GM12878 (cell line): ENCODE data around the gene TMEM186. TPM values are rescaled to one million over a fixed set of nuclear protein-coding genes. Genes with fewer than 3 reads are reported as not detected.

Experiments used
- ATAC-seq: fragments of 200-7000 bp; cut with Tn5 transposase; 3 replicates; pipeline ENCODE4 v1.9.1; 2020; ENCODE audit warnings: mild to moderate bottlenecking, moderate library complexity
- BruUV-seq: library from RNA; stranded (reverse); fragments of 400-500 nt; replicated peaks from 2 replicates; lab custom pipeline; 2021; lab: Mats Ljungman, UMichigan
- CTCF ChIA-PET: fragments of 300-600 bp; sonication (Branson Sonifier 250); formaldehyde crosslinking; extraction: SDS; loops from one replicate; lab custom pipeline; 2021; ENCODE audit warnings: inconsistent platforms; lab: Yijun Ruan, JAX
- POLR2A ChIA-PET: fragments of 350-600 bp; formaldehyde crosslinking; extraction: SDS; loops from one replicate; lab custom pipeline; 2021; ENCODE audit warnings: inconsistent platforms; lab: Charles Lee
- RAD21 ChIA-PET: fragments of 300-600 bp; sonication (Branson Sonifier 250); formaldehyde crosslinking; loops from one replicate; lab custom pipeline; 2023; ENCODE audit warnings: antibody characterized with exemption; ENCODE audit not compliant: unreplicated experiment; lab: Charles Lee
- SMC1A ChIA-PET: fragments of 300-600 bp; sonication (Branson Sonifier 250); formaldehyde crosslinking; loops from one replicate; lab custom pipeline; 2023; ENCODE audit not compliant: unreplicated experiment, uncharacterized antibody; lab: Charles Lee
- DNase-seq: peaks from one replicate; pipeline ENCODE4 v3.0.0-alpha.2; 2011; ENCODE audit warnings: low read depth, low spot score
- FAIRE-seq: peaks from 3 replicates; lab custom pipeline; 2011; peaks lifted over from hg19 to GRCh38; lab: Jason Lieb, UNC
- H2AFZ ChIP-seq: 2 replicates; pipeline ENCODE4 v1.6.0; 2011; ENCODE audit warnings: low read depth, low read length, control low read depth; ENCODE audit not compliant: control insufficient read depth
- H3K27ac ChIP-seq: 2 replicates; pipeline ENCODE4 v1.5.1; 2011; ENCODE audit warnings: control low read depth; ENCODE audit not compliant: control insufficient read depth, insufficient read depth
- H3K27me3 ChIP-seq, 2 experiments: replicated peaks in 1 of 2; 2 replicates each; pipeline versions ENCODE4 v1.6.0 to v1.6.1; 2011; ENCODE audit warnings: low read length in 1 of 2; ENCODE audit not compliant: control insufficient read depth in 2 of 2, insufficient read depth in 2 of 2
- H3K36me3 ChIP-seq, 2 experiments: 2 replicates each; pipeline ENCODE4 v1.5.1; 2011; ENCODE audit warnings: low read length in 1 of 2; ENCODE audit not compliant: control insufficient read depth in 2 of 2, insufficient read depth in 2 of 2
- H3K4me1 ChIP-seq: 2 replicates; pipeline ENCODE4 v1.6.1; 2011; ENCODE audit warnings: mild to moderate bottlenecking, low read length, moderate library complexity, mixed read lengths; ENCODE audit not compliant: control insufficient read depth, insufficient read depth
- H3K4me2 ChIP-seq: 2 replicates; pipeline ENCODE4 v1.6.0; 2011; ENCODE audit warnings: control low read depth; ENCODE audit not compliant: control insufficient read depth, insufficient read depth
- H3K4me3 ChIP-seq: fragments of 200-600 bp; sonication (generic); 2 replicates; pipeline ENCODE4 v1.5.1; 2016
- H3K79me2 ChIP-seq: 2 replicates; pipeline ENCODE4 v1.6.0; 2011; ENCODE audit warnings: low read length; ENCODE audit not compliant: control insufficient read depth, insufficient read depth
- H3K9ac ChIP-seq: 2 replicates; pipeline ENCODE4 v1.8.0; 2011; ENCODE audit warnings: low read length, control low read depth, mixed read lengths; ENCODE audit not compliant: control insufficient read depth, insufficient read depth
- H3K9me3 ChIP-seq: replicated peaks from 3 replicates; pipeline ENCODE4 v1.5.1; 2011; ENCODE audit warnings: mild to moderate bottlenecking, low read length; ENCODE audit not compliant: control insufficient read depth, insufficient read depth
- H4K20me1 ChIP-seq: 2 replicates; pipeline ENCODE4 v1.6.0; 2011; ENCODE audit not compliant: control insufficient read depth, insufficient read depth
- ATF7 ChIP-seq: fragments of 450-650 bp; IDR thresholded peaks from 2 replicates; pipeline ENCODE4 v1.6.1; 2016; ENCODE audit warnings: low read depth, mild to moderate bottlenecking
- BCL11A ChIP-seq: IDR thresholded peaks from 2 replicates; pipeline ENCODE4 v1.6.1; 2011; ENCODE audit warnings: low read depth, low read length
- CREB1 ChIP-seq: IDR thresholded peaks from 2 replicates; pipeline ENCODE4 v1.6.1; 2012; ENCODE audit warnings: low read depth, mild to moderate bottlenecking, inconsistent platforms
- EGR1 ChIP-seq, 2 experiments: IDR thresholded peaks; 1 replicate in 1 of 2; 2 replicates in 1 of 2; pipeline ENCODE4 v1.6.1; 2011 to 2012; ENCODE audit warnings: low read depth in 2 of 2, low read length in 2 of 2, borderline replicate concordance in 1 of 2, mild to moderate bottlenecking in 1 of 2, moderate library complexity in 1 of 2
- ELK1 ChIP-seq: IDR thresholded peaks from 2 replicates; pipeline ENCODE4 v1.6.1; 2012; ENCODE audit warnings: low read depth, low read length, improper control_type of control experiment
- EP300 ChIP-seq, 2 experiments: fragments of 150-350 bp in 1 of 2; IDR thresholded peaks; 2 replicates each; pipeline ENCODE4 v1.6.1; 2011 to 2012; ENCODE audit warnings: low read depth in 2 of 2, low read length in 2 of 2, borderline replicate concordance in 1 of 2, improper control_type of control experiment in 1 of 2, inconsistent platforms in 1 of 2; ENCODE audit not compliant: control insufficient read depth in 1 of 2
- MEF2B ChIP-seq: fragments of 450-650 bp; IDR thresholded peaks from 2 replicates; pipeline ENCODE4 v1.6.1; 2018; ENCODE audit warnings: mild to moderate bottlenecking, moderate library complexity; ENCODE audit not compliant: partially characterized antibody, poor library complexity, severe bottlenecking
- NBN ChIP-seq: fragments of 450-650 bp; IDR thresholded peaks from 2 replicates; pipeline ENCODE4 v1.6.1; 2016
- NFIC ChIP-seq: IDR thresholded peaks from 2 replicates; pipeline ENCODE4 v1.6.1; 2012; ENCODE audit warnings: low read depth, mild to moderate bottlenecking, inconsistent platforms, low read length, moderate library complexity
- NR2F1 ChIP-seq: fragments of 450-650 bp; conservative IDR thresholded peaks from 2 replicates; pipeline ENCODE4 v1.6.1; 2017; ENCODE audit warnings: mild to moderate bottlenecking
- POLR2A ChIP-seq: IDR thresholded peaks from 2 replicates; pipeline ENCODE4 v1.6.1; 2011; ENCODE audit warnings: low read depth, mild to moderate bottlenecking, low read length
- POLR2AphosphoS2 ChIP-seq: IDR thresholded peaks from 2 replicates; pipeline ENCODE4 v1.6.1; 2011; ENCODE audit warnings: low read depth, mild to moderate bottlenecking, low read length, improper control_type of control experiment, moderate library complexity
- RB1 ChIP-seq: fragments of 450-650 bp; formaldehyde crosslinking; IDR thresholded peaks from 2 replicates; pipeline ENCODE4 v1.6.1; 2017; ENCODE audit warnings: mild to moderate bottlenecking, borderline replicate concordance
- RFX5 ChIP-seq: IDR thresholded peaks from 2 replicates; pipeline ENCODE4 v1.6.1; 2011; ENCODE audit warnings: low read depth, low read length, improper control_type of control experiment
- SREBF2 ChIP-seq: IDR thresholded peaks from 2 replicates; pipeline ENCODE4 v1.6.1; 2012; ENCODE audit warnings: mild to moderate bottlenecking, low read length
- ZNF207 ChIP-seq: fragments of 450-650 bp; IDR thresholded peaks from 2 replicates; pipeline ENCODE4 v1.6.1; 2014; ENCODE audit warnings: antibody characterized with exemption, mild to moderate bottlenecking, borderline replicate concordance
- ZZZ3 ChIP-seq: IDR thresholded peaks from 2 replicates; pipeline ENCODE4 v1.6.1; 2011; ENCODE audit warnings: low read depth; ENCODE audit not compliant: control insufficient read depth, insufficient read length
- WGBS: methylation state at CpG from one replicate; pipeline ENCODE4 v1.1.6; 2016; ENCODE audit warnings: low lambda C conversion rate; ENCODE audit not compliant: insufficient replicate concordance, insufficient coverage; ENCODE audit errors: missing lambda C conversion rate; 5-methylcytosine and 5-hydroxymethylcytosine counted together
- in situ Hi-C: fragments of 300-500 bp; cut with MboI; formaldehyde crosslinking; loops from 9 replicates; pipeline ENCODE4 v1.14.3; 2018; ENCODE audit warnings: mixed read lengths
- intact Hi-C: fragments of 100-400 bp; cut with micrococcal nuclease; formaldehyde crosslinking; loops from one replicate; pipeline ENCODE4 v1.14.2; 2022; ENCODE audit not compliant: unreplicated experiment
- polyA plus RNA-seq, 11 experiments: library from polyadenylated mRNA; depleted of rRNA in 4 of 11; unstranded in 6 of 11; stranded (reverse) in 5 of 11; fragments of >200 nt; fragmentation: Nextera tagmentation in 4 of 11; fragmentation: Illumina TruSeq in 1 of 11; extraction: Ambion mirVana in 4 of 11; extraction: Trizol in 1 of 11; gene quantifications; 1 replicate in 1 of 11; 2 replicates in 10 of 11; pipeline versions ENCODE4 v1.2.1 to v1.2.3, GENCODE V29; 2011 to 2016; ENCODE audit warnings: inconsistent platforms in 2 of 11, missing spikeins in 2 of 11, low read depth in 1 of 11
- total RNA-seq, 4 experiments: library from RNA; depleted of rRNA in 3 of 4; stranded (reverse); fragments of >200 nt in 3 of 4; fragmentation: Illumina TruSeq in 1 of 4; extraction: Trizol in 1 of 4; gene quantifications; 2 replicates each; pipeline versions ENCODE4 v1.2.1 to v1.2.3, GENCODE V29; 2013 to 2021

The TMEM186 gene
- total and polyA plus RNA-seq, 10 of the 15 experiments (the other 5 are each of a cell fraction or from before 2014, with no cell fraction given): 10.6 to 28.9 (median 17.0) TPM

- no peaks in the 10 kb centered on the region for H3K27me3 ChIP-seq
- no peak overlapping the region for H3K27ac ChIP-seq
- H3K9ac ChIP-seq: no peak overlapping the region
- no peaks in the 10 kb centered on the region for H3K9me3 ChIP-seq
- H3K4me1 ChIP-seq: no peaks in the 10 kb centered on the region
- peaks cover 2% of the 10 kb centered on the region; the same call in 1 of the 2 replicates for H3K79me2 ChIP-seq
- POLR2A ChIA-PET: no interaction called here
- TF ChIP-seq RFX5 (no peak), POLR2A (peak; percentile 42; the same call in 1 of the 2 replicates), ATF7 (no peak), CREB1 (no peak), EGR1 (IDR thresholded peaks at IDR 0.05; ENCODE audit: borderline replicate concordance in 1 of 2, low read depth in 2 of 2, low read length in 2 of 2) (no peak), ZZZ3 (no peak)
- H3K4me3 ChIP-seq: no peak overlapping the region
- no peak for DNase-seq
- in situ Hi-C loops: no loop called here
- SMC1A ChIA-PET: no interaction called here
- H2AFZ ChIP-seq: no peak overlapping the region
- WGBS: 99% methylated on average over 9 of the region's 9 CpGs
- RAD21 ChIA-PET: no interaction called here
- CTCF ChIA-PET: no interaction called here
- FAIRE-seq: no peak
- no peaks in the 10 kb centered on the region for H4K20me1 ChIP-seq
- no peak for ATAC-seq
- peaks cover 16 to 32% of the 10 kb centered on the region in 2 experiments for H3K36me3 ChIP-seq
- H3K4me2 ChIP-seq: no peak overlapping the region
- intact Hi-C loops: no loop called here
- BruUV-seq: no TSS peak
Measured at GRCh38 chr16:8831450-8831849, 34.0 kb upstream of the TMEM186 start.

GRCh38 chr16:8828541-8829165, 31.2 kb upstream of the TMEM186 start:
- SMC1A ChIA-PET: interaction anchor here (1.1 to 1.9 kb wide), 3 partner anchors 9 to 19 kb away, joined by 3 to 6 read pairs (median 4); no protein-coding TSS in a partner anchor
- no peaks in the 10 kb centered on the region for H3K9me3 ChIP-seq
- no peak for TF ChIP-seq ELK1
- no peak for TF ChIP-seq NR2F1
- no peak for TF ChIP-seq NFIC
- TF ChIP-seq BCL11A: no peak
- TF ChIP-seq NBN: no peak
- no peak for TF ChIP-seq POLR2AphosphoS2
- no peak for TF ChIP-seq MEF2B
- no peak for TF ChIP-seq EP300 (IDR thresholded peaks at IDR 0.05; ENCODE audit: borderline replicate concordance in 1 of 2, control insufficient read depth in 1 of 2, low read depth in 2 of 2, low read length in 2 of 2)
- TF ChIP-seq SREBF2: no peak
- no peak for TF ChIP-seq ZNF207
- TF ChIP-seq RB1: no peak

More at GRCh38 chr16:8828541-8829165, 31.2 kb upstream of the TMEM186 start:
- Histone ChIP-seq H3K79me2 (peaks cover 2% of the 10 kb centered on the region; the same call in 1 of the 2 replicates), H3K36me3 (peaks cover 16 to 39% of the 10 kb centered on the region in 2 experiments), H3K27ac (no peak overlapping the region), H3K4me2 (no peak overlapping the region), H2AFZ (no peak overlapping the region), H4K20me1 (no peaks in the 10 kb centered on the region), H3K4me1 (no peaks in the 10 kb centered on the region), H3K9ac (no peak overlapping the region), H3K4me3 (no peak overlapping the region), H3K27me3 (no peaks in the 10 kb centered on the region)
- WGBS: 99% methylated on average over 8 of the region's 8 CpGs
- FAIRE-seq (no peak), DNase-seq (no peak), ATAC-seq (no peak)
- RAD21 ChIA-PET: no interaction called here
- in situ Hi-C loops (no loop called here), intact Hi-C loops (no loop called here)
- CTCF ChIA-PET: interaction anchor here (1.2 to 1.7 kb wide), 2 partner anchors 9 to 52 kb away, joined by 3 to 6 read pairs; no protein-coding TSS in a partner anchor
- BruUV-seq: no TSS peak
- POLR2A ChIA-PET: interaction anchor here (0.9 kb wide), 1 partner anchor 11 kb away, joined by 3 read pairs; no protein-coding TSS in a partner anchor
